Measurements from ENCODE around the gene ETFA. TPM values are rescaled to one million over a fixed set of nuclear protein-coding genes. Genes with fewer than 3 reads are reported as not detected.

Gene ETFA
- total RNA-seq, 3 donors from 2014 or later (not counting 1 experiment from before 2014, with no cell fraction given) = 71.9 to 93.1 (median 79.8) TPM

GRCh38 chr15:76189106-76189505, 122.2 kb downstream of the ETFA start:
- no peaks in the 10 kb centered on the region for H3K36me3 Mint-ChIP-seq
- TF ChIP-seq, protein P1, sequence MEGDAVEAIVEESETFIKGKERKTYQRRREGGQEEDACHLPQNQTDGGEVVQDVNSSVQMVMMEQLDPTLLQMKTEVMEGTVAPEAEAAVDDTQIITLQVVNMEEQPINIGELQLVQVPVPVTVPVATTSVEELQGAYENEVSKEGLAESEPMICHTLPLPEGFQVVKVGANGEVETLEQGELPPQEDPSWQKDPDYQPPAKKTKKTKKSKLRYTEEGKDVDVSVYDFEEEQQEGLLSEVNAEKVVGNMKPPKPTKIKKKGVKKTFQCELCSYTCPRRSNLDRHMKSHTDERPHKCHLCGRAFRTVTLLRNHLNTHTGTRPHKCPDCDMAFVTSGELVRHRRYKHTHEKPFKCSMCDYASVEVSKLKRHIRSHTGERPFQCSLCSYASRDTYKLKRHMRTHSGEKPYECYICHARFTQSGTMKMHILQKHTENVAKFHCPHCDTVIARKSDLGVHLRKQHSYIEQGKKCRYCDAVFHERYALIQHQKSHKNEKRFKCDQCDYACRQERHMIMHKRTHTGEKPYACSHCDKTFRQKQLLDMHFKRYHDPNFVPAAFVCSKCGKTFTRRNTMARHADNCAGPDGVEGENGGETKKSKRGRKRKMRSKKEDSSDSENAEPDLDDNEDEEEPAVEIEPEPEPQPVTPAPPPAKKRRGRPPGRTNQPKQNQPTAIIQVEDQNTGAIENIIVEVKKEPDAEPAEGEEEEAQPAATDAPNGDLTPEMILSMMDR (IDR thresholded peaks at IDR 0.05) = no peak
- 39% methylated on average over 2 of the region's 2 CpGs for WGBS (ENCODE audit: insufficient coverage)
- H3K27ac Mint-ChIP-seq = no peak overlapping the region
- ATAC-seq (no peak), DNase-seq (no peak)
- no peak overlapping the region for H3K4me3 Mint-ChIP-seq
- Histone ChIP-seq H3K36me3 (ENCODE audit: control insufficient read depth, insufficient read depth, low read length) (no peaks in the 10 kb centered on the region), H3K27me3 (ENCODE audit: control insufficient read depth, insufficient read depth, low read length) (peaks cover 3% of the 10 kb centered on the region), H3K4me1 (ENCODE audit: control insufficient read depth, insufficient read depth, low read length) (peaks cover 13% of the 10 kb centered on the region), H3K27ac (ENCODE audit: low read length) (no peak overlapping the region), H3K4me3 (ENCODE audit: low read length) (no peak overlapping the region), H3K9me3 (ENCODE audit: control insufficient read depth, insufficient read depth, low read length) (no peaks in the 10 kb centered on the region)
- H3K27me3 Mint-ChIP-seq (ENCODE audit: low read depth in 2 of 2) = peaks cover 22 to 24% of the 10 kb centered on the region in 2 donors
- H3K4me1 Mint-ChIP-seq = peaks cover 10 to 14% of the 10 kb centered on the region in 2 donors
- no peaks in the 10 kb centered on the region for H3K9me3 Mint-ChIP-seq
- intact Hi-C loops (cut with micrococcal nuclease) = no loop called here

DNA sequence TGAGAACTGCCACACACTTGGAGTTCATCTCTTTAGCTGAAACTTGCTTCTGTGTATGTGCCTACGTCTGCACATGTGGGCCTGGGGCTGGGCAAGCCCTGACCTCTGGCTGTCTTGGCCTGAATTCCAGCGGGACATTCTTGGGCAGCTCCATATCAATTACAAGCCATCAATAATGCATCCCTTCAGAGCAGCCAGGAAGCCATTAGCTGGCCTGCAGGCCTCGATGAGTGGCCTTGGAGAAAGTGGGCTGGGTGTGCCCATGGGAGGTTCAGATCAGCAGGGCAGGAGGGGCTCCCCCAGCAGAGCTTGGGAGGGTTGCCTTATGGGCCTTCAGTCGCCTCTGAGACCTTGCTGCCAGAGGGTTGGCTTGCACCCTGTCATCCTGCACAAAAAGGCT, 124.1 kb downstream of the ETFA start:
- peaks cover 3% of the 10 kb centered on the region for H3K27me3 ChIP-seq (ENCODE audit: control insufficient read depth, insufficient read depth, low read length)
- peaks cover 10 to 14% of the 10 kb centered on the region in 2 donors for H3K4me1 Mint-ChIP-seq
- ATAC-seq (no peak), DNase-seq (no peak)
- H3K36me3 Mint-ChIP-seq = no peaks in the 10 kb centered on the region
- no peaks in the 10 kb centered on the region for H3K36me3 ChIP-seq (ENCODE audit: control insufficient read depth, insufficient read depth, low read length)
- no peak overlapping the region for H3K4me3 ChIP-seq (ENCODE audit: low read length)
- H3K27me3 Mint-ChIP-seq (ENCODE audit: low read depth in 2 of 2) = peaks cover 20 to 24% of the 10 kb centered on the region in 2 donors
- H3K9me3 Mint-ChIP-seq = no peaks in the 10 kb centered on the region
- H3K4me1 ChIP-seq (ENCODE audit: control insufficient read depth, insufficient read depth, low read length) = peaks cover 13% of the 10 kb centered on the region
- H3K27ac ChIP-seq (ENCODE audit: low read length) = no peak overlapping the region
- no peaks in the 10 kb centered on the region for H3K9me3 ChIP-seq (ENCODE audit: control insufficient read depth, insufficient read depth, low read length)
- no peak overlapping the region for H3K27ac Mint-ChIP-seq
- intact Hi-C loops (cut with micrococcal nuclease) = no loop called here
- TF ChIP-seq, protein P1 (IDR thresholded peaks at IDR 0.05) = no peak
- H3K4me3 Mint-ChIP-seq = no peak overlapping the region
- 69% methylated on average over 4 of the region's 4 CpGs for WGBS (ENCODE audit: insufficient coverage)

DNA sequence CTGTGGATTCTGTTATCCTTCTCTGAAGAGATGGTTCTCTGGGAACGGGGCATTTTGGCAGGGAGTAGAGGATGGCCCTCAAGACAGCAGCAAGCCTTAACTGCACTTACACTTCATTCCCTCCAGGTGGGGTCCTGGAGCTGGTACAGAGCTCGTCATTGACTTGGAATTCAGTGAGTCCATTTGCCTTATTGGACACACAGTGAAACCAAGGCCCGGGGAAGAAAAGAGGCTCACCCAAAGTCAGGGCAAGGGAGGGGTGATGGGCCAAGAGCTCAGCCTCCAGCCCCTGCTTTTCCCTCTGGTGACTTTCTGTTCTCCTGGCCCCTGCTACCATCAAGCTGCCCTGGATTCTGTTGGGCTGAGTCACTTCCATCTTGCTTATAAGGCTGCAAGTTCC, 125.6 kb downstream of the ETFA start:
- peaks cover 20 to 21% of the 10 kb centered on the region in 2 donors for H3K27me3 Mint-ChIP-seq (ENCODE audit: low read depth in 2 of 2)
- Histone ChIP-seq H3K36me3 (ENCODE audit: control insufficient read depth, insufficient read depth, low read length) (no peaks in the 10 kb centered on the region), H3K9me3 (ENCODE audit: control insufficient read depth, insufficient read depth, low read length) (no peaks in the 10 kb centered on the region), H3K27ac (ENCODE audit: low read length) (no peak overlapping the region), H3K4me1 (ENCODE audit: control insufficient read depth, insufficient read depth, low read length) (peaks cover 4% of the 10 kb centered on the region), H3K27me3 (ENCODE audit: control insufficient read depth, insufficient read depth, low read length) (peaks cover 3% of the 10 kb centered on the region), H3K4me3 (ENCODE audit: low read length) (no peak overlapping the region)
- intact Hi-C loops (cut with micrococcal nuclease) = no loop called here
- ATAC-seq (peak in 2 of 3 donors; percentile 44 to 54), DNase-seq (peak in 1 of 2 donors; percentile 38)
- no peaks in the 10 kb centered on the region for H3K9me3 Mint-ChIP-seq
- H3K4me3 Mint-ChIP-seq = no peak overlapping the region
- no peak overlapping the region for H3K27ac Mint-ChIP-seq
- TF ChIP-seq, protein P1 (IDR thresholded peaks at IDR 0.05) = no peak
- H3K4me1 Mint-ChIP-seq = peaks cover 3 to 8% of the 10 kb centered on the region in 2 donors
- H3K36me3 Mint-ChIP-seq = no peaks in the 10 kb centered on the region
- 52% methylated on average over 3 of the region's 3 CpGs for WGBS (ENCODE audit: insufficient coverage)

DNA sequence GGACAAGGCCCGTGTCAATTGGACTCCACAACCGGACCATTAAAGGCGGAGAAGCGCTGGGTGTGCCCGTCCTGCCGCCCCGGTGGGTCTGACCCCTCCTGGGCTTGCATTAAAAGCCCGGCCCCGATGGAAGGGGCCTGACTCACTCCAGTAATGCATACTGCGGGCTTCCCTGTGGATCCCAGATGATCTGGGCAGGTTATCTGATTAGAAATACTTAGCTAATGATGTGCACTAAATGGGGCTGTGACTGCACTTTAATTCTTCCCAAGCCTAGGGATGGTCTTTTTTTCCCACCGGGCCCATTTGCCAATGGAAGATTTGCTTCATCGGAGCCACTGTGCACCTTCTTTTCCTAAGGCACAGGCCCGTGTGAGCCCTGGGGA, 126.6 kb downstream of the ETFA start:
- ATAC-seq = no peak
- no peak overlapping the region for H3K4me3 ChIP-seq (ENCODE audit: low read length)
- H3K4me1 ChIP-seq (ENCODE audit: control insufficient read depth, insufficient read depth, low read length) = no peaks in the 10 kb centered on the region
- H3K36me3 ChIP-seq (ENCODE audit: control insufficient read depth, insufficient read depth, low read length) = no peaks in the 10 kb centered on the region
- DNase-seq = no peak
- WGBS (ENCODE audit: insufficient coverage) = 75% methylated on average over 13 of the region's 13 CpGs
- TF ChIP-seq, protein P1 (IDR thresholded peaks at IDR 0.05) = no peak
- no peaks in the 10 kb centered on the region for H3K9me3 ChIP-seq (ENCODE audit: control insufficient read depth, insufficient read depth, low read length)
- H3K27ac ChIP-seq (ENCODE audit: low read length) = no peak overlapping the region
- H3K9me3 Mint-ChIP-seq = no peaks in the 10 kb centered on the region
- H3K4me1 Mint-ChIP-seq = no peaks in the 10 kb centered on the region
- peaks cover under 1% of the 10 kb centered on the region for H3K27me3 ChIP-seq (ENCODE audit: control insufficient read depth, insufficient read depth, low read length)
- intact Hi-C loops (cut with micrococcal nuclease) = no loop called here
- H3K36me3 Mint-ChIP-seq = no peaks in the 10 kb centered on the region
- H3K4me3 Mint-ChIP-seq = no peak overlapping the region
- peaks cover 10 to 13% of the 10 kb centered on the region in 2 donors for H3K27me3 Mint-ChIP-seq (ENCODE audit: low read depth in 2 of 2)
- H3K27ac Mint-ChIP-seq = no peak overlapping the region
